ENCODE measurements around the gene GRAMD2A. TPM values are rescaled to one million over a fixed set of nuclear protein-coding genes. Genes with fewer than 3 reads are reported as not detected.

Gene GRAMD2A
- total RNA-seq, 1 donor from 2014 or later, result 0.13 TPM

DNA sequence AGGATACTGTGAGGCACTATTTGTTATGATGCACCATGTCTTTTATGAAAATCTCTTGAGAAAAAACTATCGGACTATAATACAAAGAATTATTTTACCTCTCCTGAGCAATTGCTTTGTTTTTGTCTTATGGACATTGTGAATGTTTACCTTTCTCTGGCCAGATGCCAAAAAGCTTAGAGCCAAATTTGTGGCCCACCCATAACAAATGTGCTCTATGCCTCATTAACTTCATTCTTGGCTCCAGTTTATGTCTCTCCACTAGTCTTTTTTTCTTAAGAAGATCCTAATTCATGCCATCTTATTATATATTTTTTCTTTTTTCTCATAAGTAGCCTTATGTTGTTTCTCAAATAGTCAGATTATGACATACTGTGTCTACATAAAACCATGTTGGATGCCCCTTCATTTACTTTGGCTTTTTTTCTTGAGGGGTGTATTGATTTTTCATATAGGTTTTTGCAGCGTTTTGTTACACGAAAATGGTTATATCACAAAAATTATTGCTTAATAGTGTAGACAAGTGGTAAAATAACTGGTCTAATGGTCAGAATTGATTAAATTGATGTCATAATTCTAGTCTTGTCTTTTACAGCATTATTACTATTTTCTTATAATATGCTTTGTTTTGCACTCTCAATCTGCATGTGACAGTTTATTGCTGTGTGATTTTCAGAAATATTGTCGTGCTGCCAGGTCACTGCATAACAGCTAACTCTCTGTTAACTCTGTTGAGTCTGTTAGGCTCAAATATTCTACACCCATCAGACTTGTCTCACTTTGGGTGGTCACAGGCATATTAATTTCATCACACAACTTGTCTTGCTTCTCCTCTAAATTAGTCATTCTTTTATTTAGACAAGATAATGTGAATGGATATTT, 61.2 kb downstream of the GRAMD2A start:
- DNase-seq (ENCODE audit: low read depth in 2 of 2), result no peak

GRCh38 chr15:72135719-72136118, 61.9 kb downstream of the GRAMD2A start:
- no peak for DNase-seq (ENCODE audit: low read depth in 2 of 2)

- DNase-seq (ENCODE audit: low read depth in 2 of 2), result no peak
These were observed 64.4 kb downstream of the GRAMD2A start for GRCh38 chr15:72133211-72133610.

DNA sequence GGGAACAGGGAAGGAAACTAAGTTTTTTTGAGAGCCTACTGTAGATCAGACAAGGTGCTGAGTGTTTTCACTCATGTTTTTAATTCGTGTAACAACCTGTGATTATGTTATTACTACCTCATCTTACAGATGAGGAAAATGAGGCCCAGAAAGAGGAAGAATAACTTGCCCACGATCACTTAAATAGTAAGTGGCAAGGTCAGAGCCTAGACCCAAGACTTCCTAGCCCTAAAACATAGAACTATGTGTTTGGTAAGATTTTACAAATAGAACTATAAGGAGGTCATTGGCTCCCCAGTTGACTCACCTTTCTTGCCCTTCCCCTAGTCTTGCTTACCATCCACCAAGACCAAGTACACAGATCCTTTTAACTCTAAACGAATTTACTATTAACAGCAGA, 65.7 kb downstream of the GRAMD2A start:
- no peak for DNase-seq (ENCODE audit: low read depth in 2 of 2)

- DNase-seq (ENCODE audit: low read depth in 2 of 2), result no peak
These were observed 67.3 kb downstream of the GRAMD2A start for GRCh38 chr15:72130272-72130671.

DNA sequence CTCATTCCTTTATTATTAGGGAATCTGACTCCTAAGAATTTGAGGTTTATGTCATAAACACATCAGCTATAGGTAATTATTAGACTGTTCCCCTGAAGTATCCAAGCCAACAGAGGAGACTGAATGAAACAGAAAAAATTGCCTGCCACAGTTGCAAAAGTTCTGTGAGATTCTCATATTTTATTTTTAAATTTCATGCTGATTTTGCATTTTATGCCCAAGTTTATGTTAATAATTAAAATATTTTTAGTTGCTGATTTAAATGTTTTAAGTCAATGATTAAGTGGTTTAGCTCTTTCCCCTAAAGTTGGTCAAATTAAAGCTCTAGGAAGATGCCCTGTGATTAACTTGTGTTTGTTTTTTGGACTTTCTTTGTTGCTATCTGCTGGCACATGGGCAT, 69.2 kb downstream of the GRAMD2A start:
- no peak for DNase-seq (ENCODE audit: low read depth in 2 of 2)

- DNase-seq (ENCODE audit: low read depth in 2 of 2), result no peak
These were observed 69.8 kb downstream of the GRAMD2A start for GRCh38 chr15:72127724-72128322.

DNA sequence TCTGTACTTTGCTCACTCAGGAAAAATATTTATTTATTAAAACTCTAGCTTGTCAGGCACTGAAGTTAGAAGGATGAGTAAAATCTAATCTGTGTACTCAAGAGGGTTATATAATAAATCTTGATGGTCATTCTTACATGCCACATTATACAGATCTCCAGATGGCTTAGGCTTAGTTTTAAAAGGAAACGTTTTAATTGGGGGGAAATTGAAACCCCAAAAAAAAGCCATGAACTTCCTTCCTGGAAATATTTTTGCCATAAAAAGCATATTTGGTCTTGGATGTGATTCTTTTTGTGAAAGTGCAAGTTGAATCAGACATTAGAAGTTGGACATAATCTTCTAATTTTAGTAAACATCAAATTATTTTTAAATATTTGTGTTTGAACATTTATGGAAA, 73.4 kb downstream of the GRAMD2A start:
- no peak for DNase-seq (ENCODE audit: low read depth in 2 of 2)

DNA sequence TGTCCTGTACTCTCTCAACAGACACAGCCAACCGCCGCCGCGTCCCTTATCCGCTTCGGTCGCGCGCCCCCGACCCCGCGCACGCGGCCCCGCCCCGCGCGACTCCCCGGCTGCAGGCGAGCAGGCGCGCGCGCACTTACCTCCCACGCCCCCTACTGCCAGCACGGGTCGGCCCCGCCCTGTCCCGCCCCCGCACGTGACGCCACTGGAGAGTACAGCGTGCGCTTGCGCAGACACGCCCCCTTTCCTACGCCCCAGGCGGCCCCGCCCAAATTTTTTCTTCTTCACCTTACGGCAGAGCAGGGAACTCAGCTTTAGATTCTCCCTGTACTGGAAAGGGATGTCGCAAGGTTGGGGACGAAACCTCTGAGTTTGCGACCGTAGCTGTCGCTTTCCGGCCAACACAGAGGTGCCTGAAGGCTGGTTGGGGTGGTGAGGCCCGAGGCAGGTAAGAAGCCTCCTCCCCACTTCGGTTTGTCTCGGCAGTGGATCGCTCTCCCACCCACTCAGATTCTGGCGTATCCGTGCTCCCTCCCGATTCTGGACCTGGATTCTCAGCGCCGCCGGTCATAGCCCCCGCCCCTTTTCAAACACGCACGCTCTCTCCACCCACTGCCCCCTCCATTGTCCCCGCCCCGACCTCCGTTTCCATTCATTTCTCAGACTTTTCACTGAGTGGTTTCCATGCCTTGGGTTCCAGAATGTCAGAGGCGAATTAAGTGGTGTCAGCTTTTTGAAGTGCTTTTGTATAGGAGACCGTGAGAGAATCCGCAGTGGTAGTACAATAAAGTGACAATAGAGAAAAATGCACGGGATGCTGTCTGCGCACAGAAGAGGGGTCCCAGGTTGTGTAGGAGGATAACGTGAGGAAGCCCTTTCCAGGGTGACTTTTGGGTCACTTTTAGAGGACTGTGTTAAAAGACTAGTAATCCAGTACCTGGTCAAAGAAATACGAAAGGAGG, 79.3 kb downstream of the GRAMD2A start, which contains the start of the genes MYO9A and SENP8:
Gene MYO9A, minus strand, starts transcription at position 134 of the 962 bp plus-strand sequence. CDS start 71,587 bp downstream, outside the sequence.
Gene SENP8, plus strand, starts transcription at position 387 of the 962 bp plus-strand sequence. CDS start 21,221 bp downstream, outside the sequence.
- DNase-seq (ENCODE audit: low read depth in 2 of 2), result peak; percentile 97

DNA sequence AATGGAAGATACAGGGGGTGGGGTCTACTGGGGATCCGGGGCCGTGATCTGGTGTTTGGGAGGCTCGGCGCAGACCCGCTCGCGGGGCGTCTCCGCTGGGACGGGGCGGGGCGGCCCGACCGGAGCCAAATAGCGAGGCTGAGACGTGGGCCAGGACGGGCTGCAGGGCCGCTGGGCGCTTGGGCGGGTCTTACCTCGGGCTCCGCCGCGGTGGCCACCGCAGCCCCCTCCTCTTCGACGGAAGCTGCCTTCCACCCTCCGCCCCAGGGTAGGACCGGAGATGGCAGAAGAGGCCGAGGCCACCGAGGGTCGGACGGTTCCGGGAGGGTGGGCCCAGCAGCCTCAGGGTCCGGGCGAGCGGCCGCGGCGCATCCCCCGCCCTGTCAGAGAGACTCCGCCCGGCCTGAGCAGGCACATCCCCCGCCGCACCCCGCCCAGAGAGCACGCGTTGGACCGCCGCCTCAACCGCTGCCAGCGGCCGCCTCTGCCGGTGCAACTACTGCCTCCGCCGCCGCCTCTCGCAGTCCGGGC, 80.0 kb downstream of the GRAMD2A start:
- DNase-seq (ENCODE audit: low read depth in 2 of 2), result peak; percentile 30 to 81

GRCh38 chr15:72116731-72117485, 80.7 kb downstream of the GRAMD2A start:
- peak; percentile 6 to 50 for DNase-seq (ENCODE audit: low read depth in 2 of 2)

DNA sequence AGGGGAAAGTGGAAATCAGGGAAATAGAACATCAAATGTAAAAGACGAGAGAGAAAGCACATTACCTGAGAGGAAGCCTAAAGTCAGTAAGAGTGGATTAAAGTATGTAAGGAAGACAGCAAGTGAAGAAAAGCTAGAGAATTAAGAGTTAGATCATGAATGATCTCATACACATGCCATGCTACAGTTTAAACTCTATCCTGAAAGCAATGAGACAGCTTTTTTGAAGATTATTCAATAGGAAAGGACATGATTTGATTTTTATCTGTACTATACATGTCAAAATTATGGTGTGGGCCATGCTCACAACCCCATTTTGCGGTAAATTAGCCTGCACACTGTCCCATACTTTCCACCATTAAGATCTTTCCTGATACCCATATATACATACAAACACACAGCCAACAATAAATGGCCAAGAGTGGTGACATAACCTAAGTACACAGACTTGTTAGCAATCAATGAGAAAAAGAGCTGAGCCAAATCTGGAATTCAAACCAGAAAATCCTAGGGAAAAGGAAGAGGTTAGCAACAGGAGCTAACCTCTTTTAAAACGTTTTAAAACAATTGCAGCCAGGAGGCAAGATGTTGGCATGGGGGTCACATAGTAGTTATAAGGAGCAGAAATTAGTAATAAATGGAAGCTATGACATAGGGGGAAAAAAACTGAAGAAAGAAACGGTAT, 84.1 kb downstream of the GRAMD2A start:
- DNase-seq (ENCODE audit: low read depth in 2 of 2), result no peak

DNA sequence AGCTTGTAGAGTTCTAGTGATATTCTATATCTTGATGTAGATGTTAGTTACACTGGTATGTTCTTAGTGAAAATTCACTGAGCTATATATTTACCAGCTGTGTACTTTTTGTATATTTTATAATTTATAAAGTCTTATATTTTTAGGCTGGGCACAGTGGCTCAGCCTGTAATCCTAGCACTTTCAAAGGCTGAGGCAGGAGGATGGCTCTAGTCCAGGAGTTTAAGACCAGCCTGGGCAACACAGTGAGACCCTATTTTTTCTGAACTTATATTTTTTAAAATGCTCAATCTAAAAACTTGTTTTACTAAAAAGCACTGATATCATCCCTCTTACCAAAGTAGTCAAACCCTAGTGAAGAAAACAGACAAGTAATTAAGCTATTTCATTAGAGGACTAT, 84.8 kb downstream of the GRAMD2A start:
- no peak for DNase-seq (ENCODE audit: low read depth in 2 of 2)

GRCh38 chr15:72112116-72112515, 85.5 kb downstream of the GRAMD2A start:
- DNase-seq (ENCODE audit: low read depth in 2 of 2), result no peak

GRCh38 chr15:72110355-72110754, 87.2 kb downstream of the GRAMD2A start:
- no peak for DNase-seq (ENCODE audit: low read depth in 2 of 2)

Other genes starting within 250 kb of the GRAMD2A start
- gene MYO9A, start 79.6 kb downstream of the GRAMD2A start, total RNA-seq, result 19.9 and 24.3 TPM in 2 replicates
- 1.0 and 1.4 TPM in 2 replicates for gene SENP8, start 79.4 kb downstream of the GRAMD2A start, total RNA-seq
- 682 and 1,022 TPM in 2 replicates for gene PKM, start 33.4 kb upstream of the GRAMD2A start, total RNA-seq
- 7.1 and 13.3 TPM in 2 replicates for gene PARP6, start 74.8 kb upstream of the GRAMD2A start, total RNA-seq
- gene CELF6, start 122.4 kb upstream of the GRAMD2A start, total RNA-seq, result 0.13 TPM in 1 of 2 replicates, not detected in the other
- 61.4 and 136 TPM in 2 replicates for gene HEXA, start 178.2 kb upstream of the GRAMD2A start, total RNA-seq
- gene TMEM202, start 200.5 kb upstream of the GRAMD2A start, total RNA-seq, result not detected in 2 replicates

All from dermis microvascular lymphatic vessel endothelial cell (primary cell).